Loucy (cell line): Measurements from ENCODE around the gene ALOX15.

ENCODE experiments used
- EZH2phosphoT487 ChIP-seq: fragments of 200-600 bp; IDR thresholded peaks from 2 replicates; pipeline ENCODE4 v1.6.1; 2018; ENCODE audit warnings: antibody characterized with exemption, mild to moderate bottlenecking, moderate library complexity, borderline replicate concordance
- TF ChIP-seq, protein P1 (sequence below): fragments of 200-600 bp; sonication (generic); conservative IDR thresholded peaks from 2 replicates; pipeline ENCODE4 v1.5.1; 2014; ENCODE audit warnings: mild to moderate bottlenecking, antibody characterized with exemption, low read length

DNA sequence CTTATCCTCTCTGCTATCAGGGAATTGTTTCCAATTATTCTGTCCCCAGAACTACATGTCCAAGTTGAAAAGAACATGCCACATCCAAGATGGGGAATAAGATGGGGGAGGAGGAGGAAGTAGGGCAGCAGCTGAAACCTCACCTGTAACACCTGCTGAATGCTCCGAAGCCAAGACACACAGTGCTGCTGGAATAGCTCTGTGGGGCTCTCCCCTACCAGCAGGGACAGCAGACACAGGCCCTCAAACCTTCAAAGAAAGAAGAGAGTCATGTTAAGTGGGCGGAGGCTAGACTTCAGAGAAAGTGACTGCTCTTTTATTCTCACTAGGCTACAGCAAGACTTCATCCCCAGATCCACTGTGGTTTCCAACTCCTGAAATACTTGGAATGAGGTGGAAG, 49.3 kb upstream of the ALOX15 start:
- TF ChIP-seq, protein P1, sequence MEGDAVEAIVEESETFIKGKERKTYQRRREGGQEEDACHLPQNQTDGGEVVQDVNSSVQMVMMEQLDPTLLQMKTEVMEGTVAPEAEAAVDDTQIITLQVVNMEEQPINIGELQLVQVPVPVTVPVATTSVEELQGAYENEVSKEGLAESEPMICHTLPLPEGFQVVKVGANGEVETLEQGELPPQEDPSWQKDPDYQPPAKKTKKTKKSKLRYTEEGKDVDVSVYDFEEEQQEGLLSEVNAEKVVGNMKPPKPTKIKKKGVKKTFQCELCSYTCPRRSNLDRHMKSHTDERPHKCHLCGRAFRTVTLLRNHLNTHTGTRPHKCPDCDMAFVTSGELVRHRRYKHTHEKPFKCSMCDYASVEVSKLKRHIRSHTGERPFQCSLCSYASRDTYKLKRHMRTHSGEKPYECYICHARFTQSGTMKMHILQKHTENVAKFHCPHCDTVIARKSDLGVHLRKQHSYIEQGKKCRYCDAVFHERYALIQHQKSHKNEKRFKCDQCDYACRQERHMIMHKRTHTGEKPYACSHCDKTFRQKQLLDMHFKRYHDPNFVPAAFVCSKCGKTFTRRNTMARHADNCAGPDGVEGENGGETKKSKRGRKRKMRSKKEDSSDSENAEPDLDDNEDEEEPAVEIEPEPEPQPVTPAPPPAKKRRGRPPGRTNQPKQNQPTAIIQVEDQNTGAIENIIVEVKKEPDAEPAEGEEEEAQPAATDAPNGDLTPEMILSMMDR, result no peak
- TF ChIP-seq EZH2phosphoT487, result no peak
